Activated naive CD4-positive, alpha-beta T cell treated with anti-CD3 and anti-CD28 coated beads, Interleukin-2, amount 50 U/mL, for 16 hours (primary cell): ENCODE measurements around the gene FBXO22.
"Not testable (repeated sequence)": the region's sequence is repeated elsewhere in the genome, so short reads cannot be mapped to it uniquely, and the experiment has no call there.

Experiments
- DNase-seq: peaks from one replicate; pipeline ENCODE4 v3.0.0-alpha.2; 2020

Gene FBXO22

GRCh38 chr15:75903331-75904239 lies at the start of gene FBXO22:
TSS of gene FBXO22 (plus strand) at chr15:75903878. CDS start at chr15:75903964, 86 bp downstream.
- DNase-seq, result peak; percentile 93

- DNase-seq, result no peak
Observed at GRCh38 chr15:75857886-75858285, 45.8 kb upstream of the FBXO22 start.

- no peak for DNase-seq
Observed at GRCh38 chr15:75861750-75862402, 41.8 kb upstream of the FBXO22 start.

GRCh38 chr15:75862796-75863195 lies 40.9 kb upstream of the FBXO22 start:
- DNase-seq, result no peak

GRCh38 chr15:75864213-75865059 lies 39.2 kb upstream of the FBXO22 start:
- no peak for DNase-seq

- DNase-seq, result not testable (repeated sequence)
Observed at GRCh38 chr15:75866045-75866444, 37.6 kb upstream of the FBXO22 start.

- DNase-seq, result no peak
Observed at GRCh38 chr15:75866916-75867315, 36.8 kb upstream of the FBXO22 start.

GRCh38 chr15:75867449-75867848 lies 36.2 kb upstream of the FBXO22 start:
- no peak for DNase-seq

GRCh38 chr15:75868019-75868418 lies 35.7 kb upstream of the FBXO22 start:
- DNase-seq, result no peak

GRCh38 chr15:75869446-75869845 lies 34.2 kb upstream of the FBXO22 start:
- DNase-seq, result no peak

- DNase-seq, result not testable (repeated sequence)
Observed at GRCh38 chr15:75871589-75871988, 32.1 kb upstream of the FBXO22 start.

GRCh38 chr15:75872403-75872990 lies 31.2 kb upstream of the FBXO22 start:
- DNase-seq, result no peak

- DNase-seq, result no peak
Observed at GRCh38 chr15:75884041-75884440, 19.6 kb upstream of the FBXO22 start.

- DNase-seq, result no peak
Observed at GRCh38 chr15:75887178-75887577, 16.5 kb upstream of the FBXO22 start.

GRCh38 chr15:75891895-75892294 lies 11.8 kb upstream of the FBXO22 start:
- DNase-seq, result no peak

GRCh38 chr15:75895731-75896130 lies 7.9 kb upstream of the FBXO22 start:
- no peak for DNase-seq

- no peak for DNase-seq
Observed at GRCh38 chr15:75900577-75900976, 3.1 kb upstream of the FBXO22 start.

GRCh38 chr15:75902129-75902557 lies 1.5 kb upstream of the FBXO22 start:
- no peak for DNase-seq

- DNase-seq, result no peak
Observed at GRCh38 chr15:75905231-75905630, 1.6 kb downstream of the FBXO22 start.

- DNase-seq, result not testable (repeated sequence)
Observed at GRCh38 chr15:75910355-75910754, 6.7 kb downstream of the FBXO22 start.

- no peak for DNase-seq
Observed at GRCh38 chr15:75916978-75917377, 13.3 kb downstream of the FBXO22 start.

- no peak for DNase-seq
Observed at GRCh38 chr15:75918135-75918534, 14.5 kb downstream of the FBXO22 start.

GRCh38 chr15:75920079-75920478 lies 16.4 kb downstream of the FBXO22 start:
- DNase-seq, result no peak
